ENCODE data around the gene NUP210L. TPM values are rescaled to one million over a fixed set of nuclear protein-coding genes. Genes with fewer than 3 reads are reported as not detected.
A peak's percentile ranks its signal among the peaks of the same experiment; 100 is the strongest.

The NUP210L gene
- total and polyA plus RNA-seq, 2 of the 13 experiments (the other 11 are each of a cell fraction or from before 2014, with no cell fraction given): not detected

DNA sequence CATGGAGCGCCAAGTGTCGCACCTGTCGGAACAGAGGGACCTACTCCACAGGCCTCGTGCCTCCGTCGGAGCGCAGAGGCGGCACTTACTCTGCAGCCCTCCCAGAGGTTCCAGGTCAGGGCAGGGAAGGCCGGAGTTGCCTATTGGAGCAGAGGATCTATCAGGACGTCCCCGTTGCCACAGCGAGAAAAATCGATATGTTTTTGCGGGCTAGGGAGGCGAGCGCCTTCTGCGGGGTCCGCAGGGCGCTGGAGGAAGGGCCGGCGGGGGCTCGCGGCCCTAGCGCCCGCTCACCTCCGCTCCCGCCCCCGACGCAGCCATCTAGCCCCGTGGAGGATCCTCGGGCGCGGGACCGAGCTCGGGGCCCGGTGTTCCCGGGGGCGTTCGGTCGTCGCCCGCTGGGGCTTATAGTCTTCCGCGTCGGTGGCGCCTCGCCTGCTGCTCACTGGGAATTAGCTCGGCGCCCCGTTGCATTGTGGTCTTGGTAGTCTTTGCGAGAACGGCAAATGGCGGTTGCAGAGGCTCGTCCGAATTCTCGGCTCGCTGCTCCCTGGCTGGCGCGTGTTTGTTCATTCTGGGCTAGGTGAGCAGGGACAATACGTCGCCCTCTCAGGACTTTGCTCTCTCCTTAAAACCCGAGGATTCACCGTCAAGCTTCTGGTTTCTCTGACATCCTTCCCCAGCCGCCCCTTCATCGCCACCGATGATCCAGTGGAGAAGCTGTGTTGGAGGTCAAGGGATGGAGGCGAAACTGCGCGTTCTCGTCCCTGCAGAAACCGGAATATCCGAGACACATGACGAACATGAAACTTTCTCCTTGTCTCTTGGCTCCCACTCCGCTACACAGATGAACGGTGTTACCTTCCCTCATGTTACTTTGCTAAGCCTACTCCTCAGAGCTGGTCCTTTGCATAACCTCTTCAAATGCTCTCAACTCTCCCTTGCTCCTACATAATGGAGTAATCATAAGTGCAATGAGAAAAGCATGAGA, 177.3 kb downstream of the NUP210L start, which contains the start of gene JTB (continued):
- TF ChIP-seq YEATS2 (CRISPR knock-in tag; IDR thresholded peaks at IDR 0.05; ENCODE audit: borderline replicate concordance): 0 out of 2 replicates have a peak, but pooled peaks have one; percentile 49
- TF ChIP-seq ZNF460 (CRISPR knock-in tag; IDR thresholded peaks at IDR 0.05; ENCODE audit: borderline replicate concordance): no peak
- TF ChIP-seq, protein P1, sequence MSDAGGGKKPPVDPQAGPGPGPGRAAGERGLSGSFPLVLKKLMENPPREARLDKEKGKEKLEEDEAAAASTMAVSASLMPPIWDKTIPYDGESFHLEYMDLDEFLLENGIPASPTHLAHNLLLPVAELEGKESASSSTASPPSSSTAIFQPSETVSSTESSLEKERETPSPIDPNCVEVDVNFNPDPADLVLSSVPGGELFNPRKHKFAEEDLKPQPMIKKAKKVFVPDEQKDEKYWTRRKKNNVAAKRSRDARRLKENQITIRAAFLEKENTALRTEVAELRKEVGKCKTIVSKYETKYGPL (CRISPR knock-in tag; IDR thresholded peaks at IDR 0.05): no peak
- peak; percentile 81; the same call in 1 of the 2 replicates for TF ChIP-seq ATF7-NPFF (CRISPR knock-in tag; IDR thresholded peaks at IDR 0.05; ENCODE audit: low read depth)
- no peak for TF ChIP-seq ZNF251 (CRISPR knock-in tag; IDR thresholded peaks at IDR 0.05)
- no peak for TF ChIP-seq MYNN (CRISPR knock-in tag; IDR thresholded peaks at IDR 0.05; ENCODE audit: low read depth)
- TF ChIP-seq, protein P2, sequence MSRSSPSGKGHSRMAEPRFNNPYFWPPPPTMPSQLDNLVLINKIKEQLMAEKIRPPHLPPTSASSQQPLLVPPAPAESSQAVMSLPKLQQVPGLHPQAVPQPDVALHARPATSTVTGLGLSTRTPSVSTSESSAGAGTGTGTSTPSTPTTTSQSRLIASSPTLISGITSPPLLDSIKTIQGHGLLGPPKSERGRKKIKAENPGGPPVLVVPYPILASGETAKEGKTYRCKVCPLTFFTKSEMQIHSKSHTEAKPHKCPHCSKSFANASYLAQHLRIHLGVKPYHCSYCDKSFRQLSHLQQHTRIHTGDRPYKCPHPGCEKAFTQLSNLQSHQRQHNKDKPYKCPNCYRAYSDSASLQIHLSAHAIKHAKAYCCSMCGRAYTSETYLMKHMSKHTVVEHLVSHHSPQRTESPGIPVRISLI (CRISPR knock-in tag; IDR thresholded peaks at IDR 0.05; ENCODE audit: borderline replicate concordance): 0 out of 2 replicates have a peak, but pooled peaks have one; percentile 12
- TF ChIP-seq MBD4 (IDR thresholded peaks at IDR 0.05; ENCODE audit: borderline replicate concordance, low read length): no peak
- 0 out of 2 replicates have a peak, but pooled peaks have one; percentile 51 for TF ChIP-seq GATA4 (IDR thresholded peaks at IDR 0.05; ENCODE audit: borderline replicate concordance, low read depth)
- TF ChIP-seq, protein P3, sequence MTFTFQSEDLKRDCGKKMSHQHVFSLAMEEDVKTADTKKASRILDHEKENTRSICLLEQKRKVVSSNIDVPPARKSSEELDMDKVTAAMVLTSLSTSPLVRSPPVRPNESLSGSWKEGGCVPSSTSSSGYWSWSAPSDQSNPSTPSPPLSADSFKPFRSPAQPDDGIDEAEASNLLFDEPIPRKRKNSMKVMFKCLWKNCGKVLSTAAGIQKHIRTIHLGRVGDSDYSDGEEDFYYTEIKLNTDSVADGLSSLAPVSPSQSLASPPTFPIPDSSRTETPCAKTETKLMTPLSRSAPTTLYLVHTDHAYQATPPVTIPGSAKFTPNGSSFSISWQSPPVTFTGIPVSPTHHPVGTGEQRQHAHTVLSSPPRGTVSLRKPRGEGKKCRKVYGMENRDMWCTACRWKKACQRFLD (CRISPR knock-in tag; IDR thresholded peaks at IDR 0.05; ENCODE audit: borderline replicate concordance): no peak
- no peak for TF ChIP-seq AHR (CRISPR knock-in tag; IDR thresholded peaks at IDR 0.05)
- no peak for TF ChIP-seq PCBP2 (optimal IDR thresholded peaks at IDR 0.05; ENCODE audit: low read depth, low read length, poor library complexity, severe bottlenecking)
- TF ChIP-seq ZMAT3 (CRISPR knock-in tag; conservative IDR thresholded peaks at IDR 0.05): peak; percentile 65; the same call in 1 of the 2 replicates
- TF ChIP-seq ZNF543 (CRISPR knock-in tag; IDR thresholded peaks at IDR 0.05): peak; percentile 88
- TF ChIP-seq, protein P4, sequence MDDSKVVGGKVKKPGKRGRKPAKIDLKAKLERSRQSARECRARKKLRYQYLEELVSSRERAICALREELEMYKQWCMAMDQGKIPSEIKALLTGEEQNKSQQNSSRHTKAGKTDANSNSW (CRISPR knock-in tag; IDR thresholded peaks at IDR 0.05; ENCODE audit: borderline replicate concordance): peak; percentile 92; the same call in 1 of the 2 replicates
- no peak for TF ChIP-seq HNRNPUL1 (IDR thresholded peaks at IDR 0.05; ENCODE audit: low read depth, low read length)
- no peak for TF ChIP-seq ZNF552 (CRISPR knock-in tag; IDR thresholded peaks at IDR 0.05; ENCODE audit: borderline replicate concordance)
- TF ChIP-seq ZNF224 (CRISPR knock-in tag; IDR thresholded peaks at IDR 0.05): no peak; the same call in 1 of the 2 replicates
- TF ChIP-seq ZSCAN20 (CRISPR knock-in tag; IDR thresholded peaks at IDR 0.05; ENCODE audit: borderline replicate concordance): no peak
- TF ChIP-seq NAIF1 (CRISPR knock-in tag; IDR thresholded peaks at IDR 0.05; ENCODE audit: borderline replicate concordance): no peak
- 0 out of 2 replicates have a peak, but pooled peaks have one; percentile 61 for TF ChIP-seq MEIS1 (CRISPR knock-in tag; IDR thresholded peaks at IDR 0.05; ENCODE audit: borderline replicate concordance)
- peak; percentile 1; the same call in 1 of the 2 replicates for TF ChIP-seq MEIS2 (CRISPR knock-in tag; IDR thresholded peaks at IDR 0.05)
- peak; percentile 40; the same call in 1 of the 2 replicates for TF ChIP-seq ZNF160 (CRISPR knock-in tag; IDR thresholded peaks at IDR 0.05)
- TF ChIP-seq ZNF589 (CRISPR knock-in tag; conservative IDR thresholded peaks at IDR 0.05): peak; percentile 30; the same call in 1 of the 2 replicates
- TF ChIP-seq ZSCAN29 (CRISPR knock-in tag; conservative IDR thresholded peaks at IDR 0.05): peak; percentile 43; the same call in 1 of the 2 replicates
- TF ChIP-seq MATR3 (CRISPR knock-in tag; IDR thresholded peaks at IDR 0.05): no peak

All from HepG2 (cell line).